Panc1 (cell line): ENCODE measurements around the gene IRGC. TPM values are rescaled to one million over a fixed set of nuclear protein-coding genes. Genes with fewer than 3 reads are reported as not detected.

Experiments
- ATAC-seq: fragments of 200-7000 bp; cut with Tn5 transposase; 2 replicates; pipeline ENCODE4 v1.9.1; 2020; ENCODE audit warnings: mild to moderate bottlenecking, moderate library complexity
- BruUV-seq: library from RNA; stranded (reverse); fragments of 400-500 nt; replicated peaks from 2 replicates; lab custom pipeline; 2021; lab: Mats Ljungman, UMichigan
- CTCF ChIA-PET: fragments of 300-600 bp; sonication (Branson Sonifier 250); formaldehyde crosslinking; loops from one replicate; lab custom pipeline; 2022; ENCODE audit warnings: antibody characterized with exemption; lab: Charles Lee
- POLR2A ChIA-PET: fragments of 300-600 bp; sonication (Branson Sonifier 250); formaldehyde crosslinking; loops from one replicate; lab custom pipeline; 2022; ENCODE audit warnings: antibody characterized with exemption; lab: Charles Lee
- DNase-seq: peaks from one replicate; pipeline ENCODE4 v3.0.0-alpha.2; 2010; ENCODE audit warnings: low read depth, low spot score
- H3K27ac ChIP-seq: 2 replicates; pipeline ENCODE4 v1.5.1; 2011; ENCODE audit warnings: mild to moderate bottlenecking, low read length, inconsistent platforms
- H3K27me3 ChIP-seq: fragments of 200-500 bp; sonication (Bioruptor generic); 2 replicates; pipeline ENCODE4 v1.6.0; 2014; ENCODE audit warnings: low read length, inconsistent platforms; ENCODE audit not compliant: control insufficient read depth, insufficient read depth
- H3K36me3 ChIP-seq: fragments of 200-500 bp; sonication (Bioruptor generic); 2 replicates; pipeline ENCODE4 v1.5.1; 2014; ENCODE audit warnings: inconsistent platforms, mild to moderate bottlenecking, low read length, moderate library complexity; ENCODE audit not compliant: control insufficient read depth, insufficient read depth
- H3K4me1 ChIP-seq: 2 replicates; pipeline ENCODE4 v1.5.1; 2011; ENCODE audit warnings: inconsistent platforms, mild to moderate bottlenecking, low read length, moderate library complexity; ENCODE audit not compliant: control insufficient read depth, insufficient read depth
- H3K4me3 ChIP-seq, 2 experiments: 2 replicates each; pipeline ENCODE4 v1.5.1; 2011 to 2012; ENCODE audit warnings: low read depth in 2 of 2, low read length in 2 of 2, mild to moderate bottlenecking in 2 of 2, inconsistent platforms in 1 of 2, moderate library complexity in 1 of 2
- H3K9me3 ChIP-seq: fragments of 200-500 bp; sonication (Bioruptor generic); 2 replicates; pipeline ENCODE4 v1.5.1; 2014; ENCODE audit warnings: low read depth, mild to moderate bottlenecking, inconsistent platforms, low read length, moderate library complexity; ENCODE audit not compliant: control insufficient read depth, insufficient read depth
- CTCF ChIP-seq: fragments of 450-650 bp; IDR thresholded peaks from 2 replicates; pipeline ENCODE4 v1.5.1; 2017; ENCODE audit warnings: mild to moderate bottlenecking
- POLR2AphosphoS5 ChIP-seq: IDR thresholded peaks from 2 replicates; pipeline ENCODE4 v1.6.1; 2012; ENCODE audit warnings: mild to moderate bottlenecking, low read depth, low read length, moderate library complexity
- REST ChIP-seq, 2 experiments: IDR thresholded peaks; 2 replicates each; pipeline ENCODE4 v1.6.1; 2011 to 2012; ENCODE audit warnings: low read depth in 2 of 2, control low read depth in 1 of 2, low read length in 1 of 2, mild to moderate bottlenecking in 1 of 2, moderate library complexity in 1 of 2; ENCODE audit not compliant: insufficient read depth in 1 of 2
- SIN3A ChIP-seq: IDR thresholded peaks from 2 replicates; pipeline ENCODE4 v1.6.1; 2012; ENCODE audit warnings: low read depth, mild to moderate bottlenecking, low read length, moderate library complexity, borderline replicate concordance; ENCODE audit not compliant: insufficient read depth
- TCF7L2 ChIP-seq: IDR thresholded peaks from 2 replicates; pipeline ENCODE4 v1.6.1; 2011; ENCODE audit warnings: mild to moderate bottlenecking, low read depth, low read length, inconsistent platforms
- in situ Hi-C: cut with HindIII; loops from 2 replicates; pipeline ENCODE4 v1.10.0; 2016; ENCODE audit warnings: low sequenced_read_pairs, low pct_unique_long_range_greater_than_20kb
- intact Hi-C: fragments of 100-400 bp; cut with micrococcal nuclease; formaldehyde crosslinking; loops from one replicate; pipeline ENCODE4 v1.10.0; 2022; ENCODE audit not compliant: unreplicated experiment
- total RNA-seq: library from RNA; stranded (reverse); gene quantifications from one replicate; pipeline ENCODE4 v1.2.1, GENCODE V29; 2021; ENCODE audit not compliant: unreplicated experiment

Gene IRGC
- total RNA-seq, 1 experiment from 2014 or later, result not detected

DNA sequence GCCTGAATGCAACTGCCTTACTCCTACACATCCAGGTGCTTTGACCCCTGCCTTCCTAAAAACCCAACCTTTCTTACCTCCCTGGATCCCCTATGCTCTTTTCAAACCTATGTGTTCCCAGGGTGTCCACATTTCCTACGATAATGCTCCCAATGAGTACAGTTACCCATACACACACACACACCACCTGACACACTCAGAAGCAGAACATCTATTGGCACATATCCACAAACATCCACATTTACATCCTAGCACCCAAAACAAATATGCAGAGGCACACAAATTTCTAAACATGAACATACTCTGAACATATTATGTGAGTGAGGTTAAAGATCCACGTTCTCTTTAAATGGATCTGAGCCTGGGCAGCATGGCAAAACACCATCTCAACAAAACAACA, 23.5 kb upstream of the IRGC start:
- Histone ChIP-seq H3K4me1 (no peaks in the 10 kb centered on the region), H3K36me3 (no peaks in the 10 kb centered on the region), H3K27me3 (no peaks in the 10 kb centered on the region), H3K9me3 (no peaks in the 10 kb centered on the region), H3K4me3 (no peak overlapping the region), H3K27ac (no peak overlapping the region)
- DNase-seq, result no peak
- CTCF ChIA-PET, result interaction anchor here (0.7 kb wide), 1 partner anchor 98 kb away, joined by 4 read pairs; no protein-coding TSS in a partner anchor
- ATAC-seq, result no peak
- in situ Hi-C loops, result no loop called here
- TF ChIP-seq CTCF, result no peak
- TF ChIP-seq POLR2AphosphoS5, result no peak
- TF ChIP-seq TCF7L2, result no peak
- TF ChIP-seq REST (IDR thresholded peaks at IDR 0.05; ENCODE audit: insufficient read depth in 1 of 2, low read depth in 2 of 2, low read length in 1 of 2), result no peak
- TF ChIP-seq SIN3A, result no peak
- intact Hi-C loops, result no loop called here
- no TSS peak for BruUV-seq
- POLR2A ChIA-PET, result no interaction called here

DNA sequence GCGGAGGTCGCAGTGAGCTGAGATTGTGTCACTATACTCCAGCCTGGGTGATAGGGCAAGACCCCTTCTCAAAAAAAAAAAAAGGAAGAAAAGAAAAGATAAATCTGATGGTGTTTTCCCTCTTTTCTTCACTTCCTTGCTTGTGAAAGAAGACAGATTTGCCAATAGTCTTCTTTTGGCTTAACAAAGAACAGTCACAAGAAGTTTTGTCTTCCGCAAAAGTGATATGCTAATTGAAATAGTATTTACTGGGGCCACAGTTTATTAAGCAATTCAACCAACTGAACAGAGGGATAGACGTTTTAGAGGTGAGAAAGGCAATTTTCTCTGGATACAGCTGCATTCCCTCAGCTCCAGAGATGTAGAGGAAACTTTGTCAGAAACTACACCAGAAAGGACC, 23.0 kb upstream of the IRGC start:
- no TSS peak for BruUV-seq

More for the DNA sequence above, 23.0 kb upstream of the IRGC start:
- in situ Hi-C loops, result no loop called here
- ChIA-PET POLR2A (no interaction called here), CTCF (interaction anchor here (0.7 kb wide), 1 partner anchor 99 kb away, joined by 4 read pairs; no protein-coding TSS in a partner anchor)
- H3K27ac ChIP-seq, result no peak overlapping the region
- H3K4me1 ChIP-seq, result no peaks in the 10 kb centered on the region
- TF ChIP-seq CTCF (no peak), POLR2AphosphoS5 (no peak), TCF7L2 (no peak), REST (IDR thresholded peaks at IDR 0.05; ENCODE audit: insufficient read depth in 1 of 2, low read depth in 2 of 2, low read length in 1 of 2) (no peak), SIN3A (no peak)
- no peaks in the 10 kb centered on the region for H3K36me3 ChIP-seq
- intact Hi-C loops, result no loop called here
- ATAC-seq (no peak), DNase-seq (no peak)
- no peaks in the 10 kb centered on the region for H3K27me3 ChIP-seq
- H3K9me3 ChIP-seq, result no peaks in the 10 kb centered on the region
- H3K4me3 ChIP-seq, result no peak overlapping the region
